CD4-positive, alpha-beta T cell (primary cell): Measurements from ENCODE around the gene CDH13. TPM values are rescaled to one million over a fixed set of nuclear protein-coding genes. Genes with fewer than 3 reads are reported as not detected.

Source experiments
- ATAC-seq: fragments of 200-7000 bp; cut with Tn5 transposase; one replicate; pipeline ENCODE4 v1.10.0; 2022; ENCODE audit warnings: mild to moderate bottlenecking; ENCODE audit not compliant: poor library complexity
- CTCF ChIA-PET: fragments of 350-600 bp; sonication (Branson Sonifier 250); formaldehyde crosslinking; loops from one replicate; lab custom pipeline; 2021; ENCODE audit warnings: antibody characterized with exemption, inconsistent platforms; lab: Charles Lee
- POLR2A ChIA-PET: fragments of 350-600 bp; sonication (Branson Sonifier 250); formaldehyde crosslinking; loops from one replicate; lab custom pipeline; 2021; ENCODE audit warnings: antibody characterized with exemption, inconsistent platforms; lab: Charles Lee
- DNase-seq, 14 experiments: peaks; one replicate each; pipeline ENCODE4 v3.0.0-alpha.2; 2013 to 2020; ENCODE audit warnings: mixed read lengths in 2 of 14
- H3K27ac ChIP-seq, 2 donors: one replicate each; pipeline versions ENCODE4 v1.5.1 to v1.7.0; 2013; ENCODE audit warnings: low read length in 2 of 2, low read depth in 1 of 2, mild to moderate bottlenecking in 1 of 2
- H3K27me3 ChIP-seq, 2 experiments: 1 replicate in 1 of 2; 2 replicates in 1 of 2; pipeline versions ENCODE4 v1.6.1 to v1.7.0; 2013; ENCODE audit warnings: low read length in 2 of 2, control low read depth in 1 of 2, mild to moderate bottlenecking in 1 of 2, moderate library complexity in 1 of 2; ENCODE audit not compliant: insufficient read depth in 2 of 2, control insufficient read depth in 1 of 2
- H3K36me3 ChIP-seq: one replicate; pipeline ENCODE4 v1.6.1; 2013; ENCODE audit warnings: low read length, control low read depth; ENCODE audit not compliant: insufficient read depth
- H3K4me1 ChIP-seq: one replicate; pipeline ENCODE4 v1.6.1; 2013; ENCODE audit warnings: low read length, control low read depth; ENCODE audit not compliant: insufficient read depth
- H3K4me3 ChIP-seq: one replicate; pipeline ENCODE4 v1.5.1; 2013; ENCODE audit warnings: mild to moderate bottlenecking, low read length, moderate library complexity
- H3K9me3 ChIP-seq, 2 experiments: 1 replicate in 1 of 2; 2 replicates in 1 of 2; pipeline versions ENCODE4 v1.6.1 to v1.7.0; 2013; ENCODE audit warnings: low read length in 2 of 2, mild to moderate bottlenecking in 2 of 2, control low read depth in 1 of 2, moderate library complexity in 1 of 2; ENCODE audit not compliant: control insufficient read depth in 1 of 2, insufficient read depth in 1 of 2
- H3K27ac Mint-ChIP-seq: one replicate; pipeline ENCODE4 v1.8.0; 2020; ENCODE audit warnings: mixed read lengths
- H3K27me3 Mint-ChIP-seq: one replicate; pipeline ENCODE4 v1.8.0; 2021; ENCODE audit warnings: mixed read lengths
- H3K36me3 Mint-ChIP-seq: one replicate; pipeline ENCODE4 v1.8.0; 2021; ENCODE audit warnings: low read depth, mixed read lengths
- H3K4me1 Mint-ChIP-seq: one replicate; pipeline ENCODE4 v1.8.0; 2021; ENCODE audit warnings: low read depth, mixed read lengths
- H3K4me3 Mint-ChIP-seq: one replicate; pipeline ENCODE4 v1.8.0; 2020; ENCODE audit warnings: mild to moderate bottlenecking, mixed read lengths
- H3K9me3 Mint-ChIP-seq: one replicate; pipeline ENCODE4 v1.8.0; 2020; ENCODE audit warnings: mixed read lengths
- intact Hi-C, 2 experiments: fragments of 100-400 bp; cut with DNase I in 1 of 2; cut with micrococcal nuclease in 1 of 2; formaldehyde crosslinking; loops; one replicate each; pipeline versions ENCODE4 v1.15.1 to v1.9.0; 2023 to 2025; cut with DNase I, micrococcal nuclease
- total RNA-seq, 174 experiments: library from RNA in 2 of 174; stranded (reverse) in 2 of 174; gene quantifications; one replicate each; pipeline ENCODE4 v1.2.3 and lab custom pipeline; 2021 to 2026
- TF ChIP-seq, protein P1 (sequence below): fragments of 200-600 bp; IDR thresholded peaks from one replicate; pipeline ENCODE4 v1.8.0; 2022; ENCODE audit warnings: antibody characterized with exemption, mild to moderate bottlenecking

Gene CDH13
- total RNA-seq, 2 experiments from 2014 or later = not detected

GRCh38 chr16:83624429-83625120 is 997.8 kb downstream of the CDH13 start:
- no peaks in the 10 kb centered on the region for H3K4me1 Mint-ChIP-seq
- no peaks in the 10 kb centered on the region for H3K27me3 Mint-ChIP-seq
- Histone ChIP-seq H3K27me3 (no peaks in the 10 kb centered on the region), H3K36me3 (no peaks in the 10 kb centered on the region), H3K4me3 (no peak overlapping the region), H3K4me1 (no peaks in the 10 kb centered on the region), H3K9me3 (peaks cover 0 to 12% of the 10 kb centered on the region in 2 experiments), H3K27ac (no peak overlapping the region)
- no peak for DNase-seq
- intact Hi-C loops = no loop called here
- no peak overlapping the region for H3K4me3 Mint-ChIP-seq
- ATAC-seq = no peak
- ChIA-PET CTCF (no interaction called here), POLR2A (no interaction called here)
- no peaks in the 10 kb centered on the region for H3K9me3 Mint-ChIP-seq
- H3K27ac Mint-ChIP-seq = no peak overlapping the region
- TF ChIP-seq, protein P1, sequence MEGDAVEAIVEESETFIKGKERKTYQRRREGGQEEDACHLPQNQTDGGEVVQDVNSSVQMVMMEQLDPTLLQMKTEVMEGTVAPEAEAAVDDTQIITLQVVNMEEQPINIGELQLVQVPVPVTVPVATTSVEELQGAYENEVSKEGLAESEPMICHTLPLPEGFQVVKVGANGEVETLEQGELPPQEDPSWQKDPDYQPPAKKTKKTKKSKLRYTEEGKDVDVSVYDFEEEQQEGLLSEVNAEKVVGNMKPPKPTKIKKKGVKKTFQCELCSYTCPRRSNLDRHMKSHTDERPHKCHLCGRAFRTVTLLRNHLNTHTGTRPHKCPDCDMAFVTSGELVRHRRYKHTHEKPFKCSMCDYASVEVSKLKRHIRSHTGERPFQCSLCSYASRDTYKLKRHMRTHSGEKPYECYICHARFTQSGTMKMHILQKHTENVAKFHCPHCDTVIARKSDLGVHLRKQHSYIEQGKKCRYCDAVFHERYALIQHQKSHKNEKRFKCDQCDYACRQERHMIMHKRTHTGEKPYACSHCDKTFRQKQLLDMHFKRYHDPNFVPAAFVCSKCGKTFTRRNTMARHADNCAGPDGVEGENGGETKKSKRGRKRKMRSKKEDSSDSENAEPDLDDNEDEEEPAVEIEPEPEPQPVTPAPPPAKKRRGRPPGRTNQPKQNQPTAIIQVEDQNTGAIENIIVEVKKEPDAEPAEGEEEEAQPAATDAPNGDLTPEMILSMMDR = no peak
- H3K36me3 Mint-ChIP-seq = no peaks in the 10 kb centered on the region

GRCh38 chr16:83626204-83626603 is 999.4 kb downstream of the CDH13 start:
- CTCF ChIA-PET = no interaction called here
- Mint-ChIP-seq H3K9me3 (no peaks in the 10 kb centered on the region), H3K27ac (no peak overlapping the region), H3K4me1 (no peaks in the 10 kb centered on the region), H3K27me3 (no peaks in the 10 kb centered on the region), H3K36me3 (no peaks in the 10 kb centered on the region), H3K4me3 (no peak overlapping the region)
- Histone ChIP-seq H3K4me1 (no peaks in the 10 kb centered on the region), H3K36me3 (no peaks in the 10 kb centered on the region), H3K27ac (no peak overlapping the region), H3K27me3 (no peaks in the 10 kb centered on the region), H3K4me3 (no peak overlapping the region), H3K9me3 (peaks cover 0 to 12% of the 10 kb centered on the region in 2 experiments)
- TF ChIP-seq, protein P1 = no peak
- no peak for ATAC-seq
- intact Hi-C loops = no loop called here
- POLR2A ChIA-PET = no interaction called here
- no peak for DNase-seq

- TF ChIP-seq, protein P1 = no peak
- Histone ChIP-seq H3K4me1 (no peaks in the 10 kb centered on the region), H3K36me3 (no peaks in the 10 kb centered on the region), H3K4me3 (no peak overlapping the region), H3K27ac (no peak overlapping the region), H3K9me3 (peaks cover 0 to 12% of the 10 kb centered on the region in 2 experiments), H3K27me3 (no peaks in the 10 kb centered on the region)
- DNase-seq (no peak), ATAC-seq (no peak)
- POLR2A ChIA-PET = no interaction called here
- intact Hi-C loops = no loop called here
- CTCF ChIA-PET = no interaction called here
- Mint-ChIP-seq H3K36me3 (no peaks in the 10 kb centered on the region), H3K27me3 (no peaks in the 10 kb centered on the region), H3K27ac (no peak overlapping the region), H3K4me3 (no peak overlapping the region), H3K9me3 (no peaks in the 10 kb centered on the region), H3K4me1 (no peaks in the 10 kb centered on the region)
Measured at GRCh38 chr16:83626676-83627075, 999.9 kb downstream of the CDH13 start.
